Suprapubic skin (tissue), 3 donors: ENCODE measurements around the gene CHKB.

Experiments
- CTCF ChIP-seq, 2 donors: fragments of 200-600 bp in 1 of 2; fragments of 450-650 bp in 1 of 2; sonication (generic) in 1 of 2; IDR thresholded peaks; one replicate each; pipeline ENCODE4 v1.5.1; 2016 to 2019; ENCODE audit warnings: antibody characterized with exemption in 2 of 2, mild to moderate bottlenecking in 1 of 2, moderate library complexity in 1 of 2
- POLR2A ChIP-seq, 2 donors: fragments of 450-650 bp; IDR thresholded peaks; one replicate each; pipeline ENCODE4 v1.6.1; 2017; ENCODE audit warnings: antibody characterized with exemption in 2 of 2, mild to moderate bottlenecking in 2 of 2, moderate library complexity in 2 of 2

GRCh38 chr22:50586416-50586815, 3.8 kb upstream of the CHKB start:
- TF ChIP-seq CTCF (IDR thresholded peaks at IDR 0.05) (no peak), POLR2A (IDR thresholded peaks at IDR 0.05) (no peak)
